ENCODE data around the gene MICAL3. TPM values are rescaled to one million over a fixed set of nuclear protein-coding genes. Genes with fewer than 3 reads are reported as not detected.

Gene MICAL3
- total RNA-seq, 6 experiments from 2014 or later: 31.5 to 61.8 (median 48.2) TPM

DNA sequence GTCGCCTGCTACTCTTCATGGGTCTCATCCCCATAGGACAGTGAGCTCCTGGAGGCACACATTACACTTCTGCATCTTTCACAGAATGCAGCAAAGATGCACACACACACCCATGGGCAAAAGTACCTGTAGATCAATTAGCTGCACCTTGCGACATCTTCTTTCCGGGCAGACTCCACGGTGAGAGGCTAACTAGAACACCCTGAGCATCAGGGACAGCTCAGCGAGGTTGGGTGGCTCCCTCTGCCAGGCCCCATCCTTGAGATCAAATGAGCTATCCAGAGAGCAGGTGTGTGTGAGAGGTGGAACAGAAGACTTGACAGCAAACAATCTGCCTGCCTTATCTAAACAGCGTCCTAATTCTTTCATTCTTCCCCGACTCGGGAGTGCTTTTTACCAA is 154.0 kb downstream of the MICAL3 start:
- H3K4me1 ChIP-seq: no peaks in the 10 kb centered on the region
- peaks cover 0 to 24% (median 4%) of the 10 kb centered on the region in 4 donors for H3K36me3 ChIP-seq

DNA sequence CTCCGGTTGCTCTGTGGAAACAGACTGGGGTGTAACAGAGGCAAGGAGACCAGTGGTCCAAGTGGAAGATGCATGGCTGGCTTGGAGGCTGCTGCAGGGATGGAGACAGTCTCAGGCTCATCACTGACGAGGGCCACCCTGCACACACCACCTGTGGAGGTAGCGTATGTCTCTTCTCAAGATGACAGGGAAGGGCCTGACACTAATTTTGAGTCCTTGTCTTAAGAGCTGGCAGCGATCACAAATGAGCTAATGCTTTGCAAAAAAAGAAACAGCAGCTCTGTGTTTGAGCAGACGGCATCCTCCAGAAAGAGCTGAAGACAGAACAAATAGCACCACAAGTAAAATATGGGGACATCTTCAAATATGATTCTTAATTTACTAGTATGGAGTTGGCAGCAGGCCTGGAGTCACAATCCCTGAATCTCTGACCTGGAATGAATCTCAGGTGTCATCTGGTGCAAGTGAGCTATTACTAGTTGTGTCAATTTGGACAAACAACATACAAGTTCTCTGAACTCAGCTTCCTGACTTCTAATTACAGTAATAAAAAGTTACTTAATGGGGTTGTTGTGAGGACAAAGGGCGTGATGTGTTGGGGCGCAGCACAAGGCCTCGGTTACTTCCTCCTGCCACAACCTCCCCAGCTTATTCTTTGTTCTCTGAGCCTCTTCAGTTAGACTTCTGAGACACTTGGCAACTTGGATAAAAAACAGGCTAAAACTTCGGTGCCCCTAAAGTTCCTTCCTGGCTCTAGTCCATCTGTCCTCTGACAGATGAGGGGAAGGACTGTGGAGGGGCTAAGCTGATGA is 154.9 kb downstream of the MICAL3 start:
- 90% methylated on average over 6 of the region's 9 CpGs for WGBS (ENCODE audit: insufficient coverage, low coverage, low lambda C conversion rate, missing lambda C conversion rate)
- Histone ChIP-seq H3K27ac (no peak overlapping the region), H3K27me3 (no peaks in the 10 kb centered on the region), H3K4me1 (no peaks in the 10 kb centered on the region), H3K36me3 (peaks cover 0 to 34% (median 6%) of the 10 kb centered on the region in 4 donors), H3K9me3 (no peaks in the 10 kb centered on the region), H3K4me3 (no peak overlapping the region)
- TF ChIP-seq POLR2A (IDR thresholded peaks at IDR 0.05): no peak
- TF ChIP-seq, protein P1, sequence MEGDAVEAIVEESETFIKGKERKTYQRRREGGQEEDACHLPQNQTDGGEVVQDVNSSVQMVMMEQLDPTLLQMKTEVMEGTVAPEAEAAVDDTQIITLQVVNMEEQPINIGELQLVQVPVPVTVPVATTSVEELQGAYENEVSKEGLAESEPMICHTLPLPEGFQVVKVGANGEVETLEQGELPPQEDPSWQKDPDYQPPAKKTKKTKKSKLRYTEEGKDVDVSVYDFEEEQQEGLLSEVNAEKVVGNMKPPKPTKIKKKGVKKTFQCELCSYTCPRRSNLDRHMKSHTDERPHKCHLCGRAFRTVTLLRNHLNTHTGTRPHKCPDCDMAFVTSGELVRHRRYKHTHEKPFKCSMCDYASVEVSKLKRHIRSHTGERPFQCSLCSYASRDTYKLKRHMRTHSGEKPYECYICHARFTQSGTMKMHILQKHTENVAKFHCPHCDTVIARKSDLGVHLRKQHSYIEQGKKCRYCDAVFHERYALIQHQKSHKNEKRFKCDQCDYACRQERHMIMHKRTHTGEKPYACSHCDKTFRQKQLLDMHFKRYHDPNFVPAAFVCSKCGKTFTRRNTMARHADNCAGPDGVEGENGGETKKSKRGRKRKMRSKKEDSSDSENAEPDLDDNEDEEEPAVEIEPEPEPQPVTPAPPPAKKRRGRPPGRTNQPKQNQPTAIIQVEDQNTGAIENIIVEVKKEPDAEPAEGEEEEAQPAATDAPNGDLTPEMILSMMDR (IDR thresholded peaks at IDR 0.05): no peak
- no peak for ATAC-seq
- no peak for DNase-seq
- intact Hi-C loops (cut with DNase I): loop anchor here in 1 of 2 donors (10.0 kb wide), 1 partner anchor 55 kb away; no protein-coding TSS in a partner anchor

More for the DNA sequence above, 154.0 kb downstream of the MICAL3 start:
- Histone ChIP-seq H3K27ac (no peak overlapping the region), H3K9me3 (no peaks in the 10 kb centered on the region), H3K27me3 (no peaks in the 10 kb centered on the region), H3K4me3 (no peak overlapping the region)
- intact Hi-C loops (cut with DNase I): loop anchor here in 1 of 2 donors (10.0 kb wide), 1 partner anchor 56 kb away; no protein-coding TSS in a partner anchor
- ATAC-seq (no peak), DNase-seq (no peak)
- TF ChIP-seq POLR2A (IDR thresholded peaks at IDR 0.05): no peak
- TF ChIP-seq, protein P1 (IDR thresholded peaks at IDR 0.05): no peak
- 89% methylated on average over 8 of the region's 8 CpGs for WGBS (ENCODE audit: insufficient coverage, low coverage, low lambda C conversion rate, missing lambda C conversion rate)

DNA sequence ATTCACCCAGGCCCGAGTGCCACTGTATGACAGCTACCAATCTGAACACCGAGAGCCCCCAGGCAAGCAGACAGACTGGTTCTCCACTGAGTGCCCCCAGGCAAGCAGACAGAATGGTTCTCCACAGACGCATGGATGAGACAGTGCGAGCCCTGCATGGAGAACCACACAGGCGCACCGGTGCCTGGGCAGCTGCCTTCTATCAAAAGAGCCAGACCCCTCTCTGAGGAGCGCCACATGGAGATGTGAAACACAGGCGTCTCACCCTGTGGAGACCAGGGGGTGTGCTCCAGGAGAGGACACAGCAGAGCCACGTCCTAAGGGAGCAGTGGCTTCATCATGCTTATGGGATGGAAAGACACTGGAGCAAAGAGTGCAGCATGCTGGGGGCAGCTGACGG is 155.6 kb downstream of the MICAL3 start:
- intact Hi-C loops (cut with DNase I): no loop called here
- Histone ChIP-seq H3K27me3 (no peaks in the 10 kb centered on the region), H3K27ac (no peak overlapping the region), H3K4me1 (no peaks in the 10 kb centered on the region), H3K9me3 (no peaks in the 10 kb centered on the region), H3K36me3 (peaks cover 0 to 39% (median 6%) of the 10 kb centered on the region in 4 donors), H3K4me3 (no peak overlapping the region)
- DNase-seq (no peak), ATAC-seq (no peak)
- no peak for TF ChIP-seq POLR2A (IDR thresholded peaks at IDR 0.05)
- TF ChIP-seq, protein P1 (IDR thresholded peaks at IDR 0.05): no peak
- 80% methylated on average over 1 of the region's 10 CpGs for WGBS (ENCODE audit: insufficient coverage, low coverage, low lambda C conversion rate, missing lambda C conversion rate)

DNA sequence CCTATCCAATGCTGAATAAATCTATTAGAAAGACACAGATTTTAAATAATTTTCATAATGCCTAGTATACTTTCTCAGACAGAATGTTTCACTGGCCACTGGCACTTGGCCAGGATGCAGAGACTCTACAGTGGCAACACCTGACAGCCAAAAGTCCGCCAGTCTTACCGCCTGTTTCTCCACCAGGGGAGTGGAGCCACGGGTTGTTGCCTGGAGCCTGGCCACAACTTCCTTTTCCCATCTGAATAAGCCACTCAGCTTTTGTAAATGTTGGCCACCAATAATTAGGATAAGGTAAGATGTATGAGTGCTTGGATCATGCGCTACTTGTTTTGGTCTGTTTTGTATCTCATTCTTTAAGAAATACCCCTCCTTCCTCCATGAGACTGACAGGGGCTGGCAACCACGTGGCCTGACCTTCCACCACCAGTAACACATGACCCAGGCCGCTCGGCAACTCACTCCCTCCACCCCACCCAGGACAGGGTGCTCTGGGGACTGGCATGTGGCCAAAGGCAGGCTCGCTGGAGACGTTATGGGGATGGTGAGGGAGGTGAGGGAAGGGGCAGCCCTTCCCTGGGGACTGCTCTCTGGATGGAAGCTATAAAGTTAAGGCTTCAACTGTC is 157.1 kb downstream of the MICAL3 start:
- DNase-seq: no peak
- no peak for TF ChIP-seq POLR2A (IDR thresholded peaks at IDR 0.05)
- TF ChIP-seq, protein P1 (IDR thresholded peaks at IDR 0.05): no peak
- Histone ChIP-seq H3K27ac (no peak overlapping the region), H3K36me3 (peaks cover 0 to 30% (median 6%) of the 10 kb centered on the region in 4 donors), H3K27me3 (no peaks in the 10 kb centered on the region), H3K4me1 (no peaks in the 10 kb centered on the region), H3K9me3 (no peaks in the 10 kb centered on the region), H3K4me3 (no peak overlapping the region)
- ATAC-seq: peak; percentile 10 to 53 (median 31)
- WGBS (ENCODE audit: insufficient coverage, low coverage, low lambda C conversion rate, missing lambda C conversion rate): 35% methylated on average over 7 of the region's 9 CpGs
- intact Hi-C loops (cut with DNase I): no loop called here
